ENCODE measurements around the gene TSHR.
"Not testable (repeated sequence)": the region's sequence is repeated elsewhere in the genome, so short reads cannot be mapped to it uniquely, and the experiment has no call there.

TSHR gene

DNA sequence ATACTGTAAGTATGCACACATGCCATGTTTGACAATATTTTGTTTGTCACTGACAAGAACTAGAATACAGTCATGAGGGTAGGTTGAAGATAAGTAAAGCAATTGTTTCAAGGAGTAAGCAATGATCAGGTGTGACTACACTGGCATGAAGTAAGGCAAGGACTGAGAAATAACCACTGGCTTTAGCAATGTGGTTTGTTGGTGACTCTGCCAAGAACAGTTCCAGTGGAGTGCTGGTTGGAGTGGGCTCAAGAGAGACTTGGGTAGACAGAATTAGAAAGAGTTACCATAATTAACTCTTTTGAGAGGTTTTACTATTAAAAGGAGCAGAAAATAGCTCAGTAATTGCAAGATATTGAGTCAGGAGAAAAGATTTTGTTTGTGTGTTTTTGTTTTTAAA is 135.7 kb downstream of the TSHR start:
- DNase-seq, result no peak

GRCh38 chr14:81091660-81092059 is 136.2 kb downstream of the TSHR start:
- DNase-seq, result no peak

- no peak for DNase-seq
These were observed 138.2 kb downstream of the TSHR start for GRCh38 chr14:81093651-81094050.

GRCh38 chr14:81095539-81095938 is 140.1 kb downstream of the TSHR start:
- no peak for DNase-seq

DNA sequence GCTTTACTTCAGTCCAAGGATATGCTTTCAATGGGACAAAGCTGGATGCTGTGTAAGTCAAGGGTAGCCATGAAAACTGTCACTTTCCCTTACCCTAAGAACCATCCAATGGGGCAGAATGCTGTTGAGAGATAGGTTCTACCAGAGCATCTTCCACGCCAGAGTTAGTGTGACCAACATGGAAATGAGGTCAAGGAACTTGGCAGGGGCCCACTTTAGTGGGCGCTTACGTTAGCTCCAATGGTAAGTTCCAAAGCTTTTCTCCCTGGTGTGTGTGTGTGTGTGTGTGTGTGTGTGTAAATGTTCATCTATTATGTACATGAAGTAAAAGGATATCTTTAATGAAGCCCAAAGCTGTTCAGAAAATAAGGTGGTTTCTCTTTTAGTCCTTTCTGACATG is 141.2 kb downstream of the TSHR start:
- no peak for DNase-seq

- no peak for DNase-seq
These were observed 146.8 kb downstream of the TSHR start for GRCh38 chr14:81102217-81102616.

DNA sequence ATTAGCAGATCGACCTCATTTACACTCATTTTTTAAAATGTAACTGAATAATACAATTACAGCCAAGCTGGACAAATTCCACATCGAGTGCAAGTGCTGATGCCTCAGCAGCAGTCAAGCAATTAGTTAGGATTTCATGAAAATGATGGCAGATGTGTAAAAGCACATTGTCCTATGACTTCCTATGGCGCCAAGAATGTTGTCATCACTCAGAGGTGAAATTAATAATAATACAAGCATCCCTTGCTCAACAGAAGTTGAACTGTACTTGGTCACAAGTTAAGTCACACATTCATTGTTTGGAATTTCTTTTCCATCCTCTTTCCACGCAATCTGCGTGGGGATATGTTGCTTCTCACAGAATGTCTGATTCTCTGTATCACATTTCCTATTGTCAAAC is 148.0 kb downstream of the TSHR start:
- no peak for DNase-seq

DNA sequence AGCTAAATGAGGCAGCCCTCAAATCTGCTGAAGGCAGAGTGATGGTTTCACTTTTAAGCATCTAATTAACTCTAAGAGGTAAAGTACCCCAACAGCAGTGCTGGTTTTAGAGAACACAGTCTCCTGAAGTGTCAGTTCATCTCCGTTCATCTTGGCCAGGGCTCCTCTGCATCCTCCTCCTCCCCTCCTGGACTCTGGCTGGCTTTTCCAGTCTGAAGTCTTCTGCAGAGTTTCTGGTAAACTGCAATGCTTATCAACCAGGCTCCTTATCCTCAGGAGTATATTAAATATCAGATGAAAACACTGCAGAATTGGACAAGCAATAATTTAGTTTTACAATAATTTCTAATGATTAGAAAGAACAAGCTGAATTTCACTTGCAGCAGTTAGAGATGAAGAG is 150.0 kb downstream of the TSHR start:
- DNase-seq, result no peak

GRCh38 chr14:81105961-81106360 is 150.5 kb downstream of the TSHR start:
- DNase-seq, result no peak

- DNase-seq, result no peak
These were observed 154.8 kb downstream of the TSHR start for GRCh38 chr14:81110186-81110585.

GRCh38 chr14:81113176-81113575 is 157.8 kb downstream of the TSHR start:
- DNase-seq, result no peak

- DNase-seq, result not testable (repeated sequence)
These were observed 158.8 kb downstream of the TSHR start for GRCh38 chr14:81113945-81114820.

DNA sequence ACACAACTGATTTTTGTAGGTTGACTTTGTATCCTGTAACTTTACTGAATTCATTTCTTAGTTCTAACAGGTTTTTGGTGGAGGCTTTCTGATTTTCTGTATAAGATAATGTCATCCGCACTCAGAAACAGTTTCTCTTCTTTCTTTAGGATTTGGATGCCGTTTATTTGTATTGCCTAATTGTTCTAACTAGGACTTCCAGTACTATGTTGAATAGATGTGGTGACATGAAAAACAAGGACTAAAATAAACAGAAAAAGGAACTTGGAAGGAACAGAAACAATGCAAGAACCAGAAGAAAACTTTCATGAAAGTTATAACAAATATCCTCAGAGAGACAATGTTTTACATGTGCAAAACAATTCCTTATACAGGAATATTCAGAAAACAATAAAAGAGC is 165.1 kb downstream of the TSHR start:
- DNase-seq, result no peak

DNA sequence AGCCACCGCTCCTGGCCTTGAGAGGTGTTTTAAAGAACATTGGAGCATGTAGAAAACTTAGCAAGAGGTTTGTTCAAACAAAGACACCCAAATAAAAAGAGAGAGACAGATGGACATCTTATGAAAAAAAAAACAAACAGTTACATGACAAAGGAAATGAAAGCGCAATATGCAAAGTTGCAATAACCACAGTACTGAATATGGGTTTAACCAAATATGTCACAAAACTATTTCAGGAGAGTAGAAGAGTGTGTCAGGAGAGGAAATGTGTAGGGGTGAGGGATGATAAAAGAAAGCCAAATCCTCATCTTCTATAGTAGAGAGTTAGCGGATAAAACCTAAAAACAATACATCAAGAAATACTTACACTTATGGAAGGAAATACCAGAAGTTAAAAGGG is 166.9 kb downstream of the TSHR start:
- DNase-seq, result no peak

- DNase-seq, result no peak
These were observed 168.4 kb downstream of the TSHR start for GRCh38 chr14:81123811-81124210.

DNA sequence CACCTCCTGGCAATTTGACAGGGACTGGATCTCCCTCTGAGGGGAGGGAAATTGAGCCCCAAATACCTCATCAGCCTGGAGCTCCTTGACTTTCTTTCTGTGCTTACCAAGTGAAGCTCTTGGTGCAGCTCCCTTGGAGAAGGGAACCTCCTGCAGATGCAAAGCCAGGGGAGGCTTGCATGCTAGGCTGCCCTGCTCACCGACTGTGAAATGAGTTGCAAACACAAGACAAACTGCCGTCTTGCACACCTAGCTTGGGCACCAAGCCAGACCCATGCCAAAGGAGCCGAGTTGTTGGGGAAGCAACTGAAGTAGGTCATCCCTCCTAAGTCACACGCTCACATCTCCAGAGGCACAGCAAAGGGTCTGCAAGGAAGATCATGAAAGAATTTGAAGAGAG is 170.1 kb downstream of the TSHR start:
- no peak for DNase-seq

GRCh38 chr14:81127785-81128184 is 172.4 kb downstream of the TSHR start:
- DNase-seq, result no peak

- no peak for DNase-seq
These were observed 173.8 kb downstream of the TSHR start for GRCh38 chr14:81129242-81129641.

GRCh38 chr14:81132468-81132867 is 177.0 kb downstream of the TSHR start:
- no peak for DNase-seq

DNA sequence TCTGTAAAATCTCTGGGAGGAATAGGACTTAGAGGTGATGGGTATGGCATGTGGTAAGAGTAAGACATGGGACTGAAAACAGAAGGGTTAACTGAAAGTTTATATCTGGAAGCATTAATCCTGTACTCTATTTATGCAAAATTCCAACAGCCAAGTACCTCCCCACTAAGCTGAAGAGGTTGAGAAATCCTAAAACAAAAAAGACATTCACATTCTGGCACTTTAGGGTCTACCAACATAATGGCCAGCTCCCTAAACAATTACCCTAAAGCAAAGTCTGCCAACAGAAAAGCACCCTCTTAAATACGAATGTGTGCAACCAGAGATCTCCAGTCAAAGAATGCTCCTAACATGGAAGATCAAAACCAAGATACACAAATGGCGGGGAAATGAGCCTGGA is 178.0 kb downstream of the TSHR start:
- no peak for DNase-seq

- DNase-seq, result no peak
These were observed 181.9 kb downstream of the TSHR start for GRCh38 chr14:81137316-81137715.

DNA sequence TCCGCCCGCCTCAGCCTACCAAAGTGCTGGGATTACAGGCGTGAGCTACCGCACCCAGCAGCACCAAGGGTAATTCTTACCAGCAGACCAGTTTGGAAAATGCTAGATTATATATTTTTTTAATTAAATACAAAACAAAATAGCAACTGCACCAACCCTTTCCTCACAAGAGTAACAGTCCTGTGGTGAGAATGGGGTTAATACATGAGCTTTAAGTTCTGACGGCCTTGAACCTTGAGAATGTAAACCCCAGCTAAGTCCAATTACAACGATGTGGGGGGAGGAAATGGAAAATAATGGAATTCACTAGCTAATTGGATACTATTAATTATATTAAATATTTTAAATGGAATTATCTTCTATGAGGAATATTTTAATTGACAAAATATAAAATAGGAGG is 183.0 kb downstream of the TSHR start:
- no peak for DNase-seq

GRCh38 chr14:81141426-81141825 is 186.0 kb downstream of the TSHR start:
- DNase-seq, result no peak

DNA sequence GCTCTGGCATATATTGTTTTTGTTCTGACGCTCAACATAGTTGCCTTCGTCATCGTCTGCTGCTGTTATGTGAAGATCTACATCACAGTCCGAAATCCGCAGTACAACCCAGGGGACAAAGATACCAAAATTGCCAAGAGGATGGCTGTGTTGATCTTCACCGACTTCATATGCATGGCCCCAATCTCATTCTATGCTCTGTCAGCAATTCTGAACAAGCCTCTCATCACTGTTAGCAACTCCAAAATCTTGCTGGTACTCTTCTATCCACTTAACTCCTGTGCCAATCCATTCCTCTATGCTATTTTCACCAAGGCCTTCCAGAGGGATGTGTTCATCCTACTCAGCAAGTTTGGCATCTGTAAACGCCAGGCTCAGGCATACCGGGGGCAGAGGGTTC is 188.4 kb downstream of the TSHR start:
- no peak for DNase-seq

All from NCI-H187 treated with DMSO at 0.1 percent for 48 hours (cell line).